ENCODE data around the gene PRICKLE1.

DNA sequence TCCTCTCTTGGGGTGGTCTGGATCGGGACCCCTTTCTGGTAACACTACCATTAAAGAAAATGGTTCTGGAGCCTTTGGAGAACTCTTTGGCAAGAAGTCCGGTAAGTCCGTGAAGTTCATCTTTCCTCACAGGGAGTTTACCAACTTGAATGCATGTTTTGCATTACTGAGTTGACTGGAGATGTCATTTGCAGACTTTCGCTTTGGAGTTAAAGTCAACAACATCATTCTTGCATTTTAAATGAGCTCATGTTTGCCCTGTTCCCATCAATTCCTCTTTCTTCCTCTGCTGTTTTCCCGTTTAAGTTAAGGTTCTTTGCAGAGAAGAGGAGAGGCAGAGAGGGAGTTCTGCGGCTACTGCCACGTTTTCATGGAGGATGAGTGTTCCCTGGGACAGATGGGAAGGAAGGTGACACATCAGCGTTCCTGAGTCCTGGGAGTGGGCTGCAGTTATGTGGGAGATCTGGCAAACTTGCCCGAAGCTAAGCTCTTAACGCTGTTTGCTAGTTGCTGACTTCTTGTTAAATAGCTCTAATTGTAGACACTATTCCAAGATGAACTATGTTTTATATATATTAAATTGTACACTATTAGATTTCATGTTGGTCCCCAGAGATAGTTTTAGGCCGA is 18.8 kb upstream of the PRICKLE1 start:
- TF ChIP-seq, protein P1, sequence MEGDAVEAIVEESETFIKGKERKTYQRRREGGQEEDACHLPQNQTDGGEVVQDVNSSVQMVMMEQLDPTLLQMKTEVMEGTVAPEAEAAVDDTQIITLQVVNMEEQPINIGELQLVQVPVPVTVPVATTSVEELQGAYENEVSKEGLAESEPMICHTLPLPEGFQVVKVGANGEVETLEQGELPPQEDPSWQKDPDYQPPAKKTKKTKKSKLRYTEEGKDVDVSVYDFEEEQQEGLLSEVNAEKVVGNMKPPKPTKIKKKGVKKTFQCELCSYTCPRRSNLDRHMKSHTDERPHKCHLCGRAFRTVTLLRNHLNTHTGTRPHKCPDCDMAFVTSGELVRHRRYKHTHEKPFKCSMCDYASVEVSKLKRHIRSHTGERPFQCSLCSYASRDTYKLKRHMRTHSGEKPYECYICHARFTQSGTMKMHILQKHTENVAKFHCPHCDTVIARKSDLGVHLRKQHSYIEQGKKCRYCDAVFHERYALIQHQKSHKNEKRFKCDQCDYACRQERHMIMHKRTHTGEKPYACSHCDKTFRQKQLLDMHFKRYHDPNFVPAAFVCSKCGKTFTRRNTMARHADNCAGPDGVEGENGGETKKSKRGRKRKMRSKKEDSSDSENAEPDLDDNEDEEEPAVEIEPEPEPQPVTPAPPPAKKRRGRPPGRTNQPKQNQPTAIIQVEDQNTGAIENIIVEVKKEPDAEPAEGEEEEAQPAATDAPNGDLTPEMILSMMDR (conservative IDR thresholded peaks at IDR 0.05; ENCODE audit: low read length) = no peak
- TF ChIP-seq EZH2phosphoT487 (IDR thresholded peaks at IDR 0.05; ENCODE audit: borderline replicate concordance) = no peak

Data from Loucy (cell line).